Measurements from ENCODE around the gene FAM180A.
"Not testable (repeated sequence)": the region's sequence is repeated elsewhere in the genome, so short reads cannot be mapped to it uniquely, and the experiment has no call there.

The FAM180A gene

DNA sequence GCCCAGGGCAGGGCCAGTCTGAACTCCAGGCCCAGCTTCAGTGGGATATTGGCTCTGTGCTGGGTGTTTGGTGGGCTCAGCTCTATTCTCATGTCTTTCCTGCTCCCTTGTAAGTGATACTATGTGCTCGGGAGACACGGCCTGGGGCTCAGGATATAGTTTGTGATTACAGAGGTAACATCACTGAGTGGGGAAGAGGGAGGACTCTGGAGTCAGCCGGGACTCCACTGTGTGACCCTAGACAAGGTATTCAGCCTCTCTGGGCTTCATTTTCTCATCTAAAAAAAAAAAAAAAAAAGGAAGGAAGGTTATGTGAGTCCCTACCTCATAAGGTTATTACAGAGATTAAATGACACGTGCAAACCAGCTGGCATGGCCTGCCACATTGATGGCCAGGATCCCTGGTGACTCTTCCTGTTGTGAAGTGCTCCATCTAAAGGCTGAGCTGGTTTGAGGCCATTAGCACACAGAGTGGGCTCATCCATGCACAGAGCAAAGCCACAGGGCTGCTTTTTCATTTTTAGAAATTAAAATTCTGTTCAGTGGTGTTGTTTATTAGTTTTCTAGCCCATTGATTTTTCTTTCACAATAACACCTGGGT, 36.3 kb downstream of the FAM180A start:
- DNase-seq: no peak

DNA sequence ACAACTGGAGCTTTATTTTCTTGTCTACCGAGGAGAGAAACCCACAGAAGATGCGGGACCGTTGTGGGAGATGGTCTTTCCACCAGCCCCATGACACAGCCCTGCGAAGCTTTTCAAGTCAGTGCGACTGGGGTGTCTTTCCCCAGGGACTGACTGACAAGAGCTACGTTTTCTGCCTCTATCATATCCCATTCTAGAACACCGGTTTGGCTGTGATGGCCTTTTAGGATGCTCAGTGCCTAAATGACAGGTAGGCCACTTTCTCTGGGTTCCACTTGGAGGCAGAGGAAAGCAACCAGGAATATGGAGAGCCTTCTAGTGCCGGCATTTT, 37.5 kb downstream of the FAM180A start:
- no peak for DNase-seq

- DNase-seq: no peak
Measured at GRCh38 chr7:135710417-135711138, 38.0 kb downstream of the FAM180A start.

GRCh38 chr7:135709508-135709907, 39.1 kb downstream of the FAM180A start:
- DNase-seq: no peak

DNA sequence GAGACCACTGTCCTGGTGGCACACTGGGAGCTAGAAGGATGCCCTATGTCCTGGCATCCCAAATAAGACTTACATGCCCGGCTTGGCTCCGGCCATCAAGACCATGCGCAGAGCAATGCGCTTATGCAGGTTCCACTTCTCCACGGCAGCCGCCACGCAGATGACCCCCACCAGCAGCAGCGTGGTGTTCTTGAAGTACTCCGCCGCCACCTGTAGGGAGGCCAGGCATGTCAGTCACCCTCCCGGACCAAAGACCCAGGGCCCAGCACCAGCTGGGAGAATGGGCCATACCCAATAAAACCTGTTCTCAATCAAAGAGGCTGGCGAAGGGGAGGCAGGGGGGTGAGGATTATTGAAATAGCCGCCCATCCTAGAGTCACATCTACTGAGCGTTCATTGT, 40.6 kb downstream of the FAM180A start:
- no peak for DNase-seq

- no peak for DNase-seq
Measured at GRCh38 chr7:135707570-135707966, 41.0 kb downstream of the FAM180A start.

- DNase-seq: no peak
Measured at GRCh38 chr7:135706858-135707569, 41.6 kb downstream of the FAM180A start.

DNA sequence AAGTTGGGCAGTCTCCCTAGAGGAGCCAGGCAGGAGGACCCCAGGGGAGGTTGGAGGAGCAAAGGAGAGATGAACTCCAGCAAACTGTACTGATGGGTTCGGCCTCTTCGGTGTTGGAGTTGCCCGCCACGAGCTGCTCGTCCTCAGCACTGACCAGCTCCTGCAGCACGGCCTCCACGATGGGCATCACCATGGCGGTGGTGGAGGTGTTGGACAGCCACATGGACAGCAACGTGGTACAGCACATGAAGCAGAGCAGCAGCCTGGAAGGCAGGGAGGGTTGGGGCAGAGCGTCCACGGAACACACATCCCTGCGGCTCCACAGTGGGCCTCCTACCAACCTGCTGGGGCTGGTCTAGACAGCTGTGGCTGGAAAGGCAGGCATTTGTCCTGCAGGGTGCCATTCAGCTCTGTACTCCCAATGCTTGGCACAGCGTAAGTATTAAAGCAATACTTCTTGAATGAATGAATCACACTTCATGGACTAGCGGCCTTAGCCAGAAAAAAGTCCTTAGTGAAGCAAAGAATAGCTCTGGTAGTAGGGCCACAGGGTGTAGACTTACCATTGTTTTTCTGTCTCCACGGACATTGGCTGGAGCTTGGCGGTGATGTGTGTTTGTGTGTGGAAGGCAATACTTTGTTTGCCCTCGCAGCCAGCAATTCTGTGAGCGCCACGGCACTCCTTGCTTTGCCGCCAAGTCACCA, 42.4 kb downstream of the FAM180A start:
- no peak for DNase-seq

DNA sequence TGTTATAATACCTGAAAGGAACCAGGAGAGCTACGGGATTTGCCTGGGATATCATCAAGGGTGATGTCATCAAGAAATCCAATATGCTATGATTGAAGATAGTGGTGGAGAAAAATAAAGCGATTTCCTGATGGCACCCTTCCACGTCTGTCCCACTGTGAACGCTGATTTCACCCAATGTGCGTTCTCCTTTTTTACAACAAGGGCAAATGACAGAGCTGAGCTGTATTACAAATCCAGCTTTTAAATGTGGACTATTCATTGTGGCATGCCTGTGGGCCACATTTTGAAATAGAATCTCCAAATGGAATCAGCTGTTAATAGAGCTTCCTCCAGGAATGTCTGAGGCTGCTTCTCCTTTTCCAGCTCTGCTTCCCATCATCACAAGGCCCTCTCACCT, 43.9 kb downstream of the FAM180A start:
- DNase-seq: no peak

GRCh38 chr7:135704074-135704473, 44.5 kb downstream of the FAM180A start:
- DNase-seq: no peak

DNA sequence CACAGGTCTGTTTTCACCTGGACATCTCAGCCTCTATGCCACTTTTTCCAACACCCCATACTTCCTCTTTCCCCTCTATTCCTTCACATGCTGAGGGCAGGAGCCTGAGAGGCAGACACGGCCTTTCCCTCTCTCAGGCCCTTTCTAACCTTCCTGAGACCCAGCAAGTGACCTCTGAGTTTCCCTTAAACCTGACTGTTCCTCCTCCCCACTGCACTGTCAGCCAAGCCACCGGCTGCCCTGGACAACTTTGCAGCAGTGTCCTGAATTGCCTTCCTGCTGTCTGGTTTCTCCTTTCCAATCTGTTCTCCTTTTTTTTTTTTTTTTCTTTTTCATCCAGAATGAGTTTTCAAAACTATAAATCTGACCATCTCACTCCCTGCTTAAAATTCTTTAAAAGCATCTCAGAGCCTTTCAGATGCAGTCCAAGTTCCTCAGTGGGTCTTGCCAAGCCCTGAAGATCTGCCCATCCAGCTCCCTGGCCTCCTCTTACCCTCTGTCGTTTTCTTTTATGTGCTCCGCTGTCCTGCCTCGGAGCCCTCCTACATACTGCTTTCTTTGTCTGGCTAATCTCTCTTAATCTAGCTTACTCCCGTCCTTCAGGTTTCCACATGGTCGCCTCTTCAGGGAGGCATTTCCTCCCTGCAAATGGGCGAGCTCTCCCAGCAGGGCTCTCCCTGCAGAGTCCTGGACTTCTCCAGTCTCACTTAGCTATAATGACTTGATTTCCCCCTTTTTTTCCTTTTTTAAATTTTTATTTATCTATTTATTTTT, 51.1 kb downstream of the FAM180A start:
- no peak for DNase-seq

DNA sequence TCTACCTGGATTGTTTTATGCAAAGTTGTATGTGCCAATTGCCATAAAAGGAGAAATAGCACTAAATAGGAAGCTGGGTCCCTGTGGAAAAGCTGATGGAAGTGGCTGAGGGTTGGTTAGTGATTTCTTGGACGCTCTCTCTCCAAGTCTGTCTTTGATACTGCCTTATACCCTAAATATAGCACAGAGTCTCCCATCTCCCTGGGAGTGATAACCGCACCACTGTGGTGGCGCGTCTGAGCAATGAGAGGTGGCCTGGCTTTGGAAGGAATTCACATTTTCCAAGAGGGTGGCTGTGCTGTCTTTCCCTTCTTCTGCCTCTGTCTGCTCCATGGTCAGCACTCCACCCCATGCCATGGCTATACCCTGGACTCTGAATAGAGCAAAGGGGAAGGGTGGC, 55.1 kb downstream of the FAM180A start:
- DNase-seq: no peak

DNA sequence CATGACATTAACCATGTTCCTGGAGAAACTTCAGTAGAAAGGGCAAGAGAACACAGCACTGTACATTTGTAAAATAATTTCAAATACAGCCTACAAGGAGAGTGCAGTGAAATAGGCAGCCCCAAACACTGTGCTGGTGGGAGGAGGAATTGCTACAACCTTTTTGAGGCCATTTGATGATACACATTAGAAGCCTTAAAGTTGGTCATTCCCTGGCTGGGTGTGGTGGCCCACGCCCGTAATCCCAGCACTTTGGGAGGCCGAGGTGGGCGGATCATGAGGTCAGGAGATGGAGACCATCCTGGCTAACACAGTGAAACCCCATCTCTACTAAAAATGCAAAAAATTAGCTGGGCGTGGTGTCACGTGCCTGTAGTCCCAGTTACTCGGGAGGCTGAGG, 56.0 kb downstream of the FAM180A start:
- DNase-seq: not testable (repeated sequence)

DNA sequence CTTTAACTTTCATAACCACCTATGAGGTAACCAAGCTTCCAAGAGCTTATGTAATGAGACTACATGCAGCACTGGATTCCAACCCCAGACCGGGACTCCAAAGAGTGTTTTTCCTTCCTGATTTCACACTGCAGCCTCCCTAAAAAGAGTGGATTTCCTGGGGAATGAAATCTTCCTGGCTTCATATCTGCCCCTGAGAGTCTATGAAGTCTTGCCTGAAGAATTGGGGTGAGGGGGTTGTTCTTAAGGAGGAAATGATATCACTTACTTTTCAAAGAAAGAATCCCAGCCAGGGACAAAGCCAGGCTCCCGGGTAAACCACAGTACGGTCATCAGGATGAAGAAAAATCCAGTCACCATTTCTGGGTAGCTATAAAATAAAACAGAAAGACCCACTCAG, 56.6 kb downstream of the FAM180A start:
- DNase-seq: no peak

GRCh38 chr7:135690566-135690965, 58.0 kb downstream of the FAM180A start:
- no peak for DNase-seq

DNA sequence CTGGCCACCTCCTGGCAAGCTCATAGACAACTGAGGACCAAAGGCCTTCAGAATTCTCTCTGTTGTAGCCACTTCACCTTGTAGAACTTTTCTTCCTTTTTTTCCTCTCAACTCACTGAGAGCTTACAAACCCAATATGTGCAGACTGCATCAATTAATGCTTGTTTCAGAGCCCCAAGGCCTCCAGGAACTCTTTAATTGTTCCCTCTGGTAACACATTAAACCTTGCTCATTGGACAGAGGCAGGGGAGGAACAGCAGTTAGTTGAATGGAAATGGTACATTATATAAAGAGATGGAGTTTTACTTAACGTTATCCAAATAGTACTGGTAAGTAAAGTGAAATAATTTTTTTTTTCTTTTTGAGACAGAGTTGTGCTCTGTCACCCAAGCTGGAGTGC, 61.1 kb downstream of the FAM180A start:
- no peak for DNase-seq

DNA sequence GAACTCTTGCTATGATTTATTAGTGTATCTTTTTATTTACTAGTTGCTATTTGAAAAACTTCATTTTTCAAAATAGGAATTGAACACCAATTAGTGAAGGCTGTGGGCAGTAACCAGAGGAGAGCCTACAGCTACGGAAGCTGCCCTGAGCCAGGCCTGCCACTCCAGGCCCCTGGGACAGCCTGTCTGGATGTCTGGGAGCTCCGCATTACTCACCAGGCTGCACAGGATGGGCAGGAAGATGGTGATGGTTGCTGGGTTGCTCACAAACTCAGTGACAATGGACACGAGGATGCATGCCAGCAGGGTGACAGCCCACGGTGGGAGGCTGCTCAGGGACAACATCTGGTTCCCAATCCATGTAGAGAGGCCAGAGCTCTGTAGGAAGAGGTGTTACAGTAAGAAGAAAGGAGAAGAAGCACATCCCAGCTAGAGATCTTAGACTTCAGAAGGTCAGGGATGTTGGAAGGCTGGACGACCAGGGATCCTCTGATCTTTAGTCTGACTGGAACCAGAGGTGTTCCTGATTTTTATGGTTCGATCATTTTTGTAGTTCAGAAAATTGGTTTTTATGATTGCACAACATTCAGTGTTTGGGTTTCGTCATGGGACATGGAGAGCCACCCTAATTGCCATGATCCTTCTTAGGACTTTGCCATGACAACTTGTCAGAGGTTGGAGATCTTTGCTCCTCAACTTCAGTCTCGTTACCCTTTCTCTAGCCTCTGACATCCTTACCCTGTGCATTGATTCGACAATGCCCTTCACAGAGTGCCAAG, 63.1 kb downstream of the FAM180A start:
- DNase-seq: no peak

GRCh38 chr7:135684699-135685098, 63.9 kb downstream of the FAM180A start:
- no peak for DNase-seq

DNA sequence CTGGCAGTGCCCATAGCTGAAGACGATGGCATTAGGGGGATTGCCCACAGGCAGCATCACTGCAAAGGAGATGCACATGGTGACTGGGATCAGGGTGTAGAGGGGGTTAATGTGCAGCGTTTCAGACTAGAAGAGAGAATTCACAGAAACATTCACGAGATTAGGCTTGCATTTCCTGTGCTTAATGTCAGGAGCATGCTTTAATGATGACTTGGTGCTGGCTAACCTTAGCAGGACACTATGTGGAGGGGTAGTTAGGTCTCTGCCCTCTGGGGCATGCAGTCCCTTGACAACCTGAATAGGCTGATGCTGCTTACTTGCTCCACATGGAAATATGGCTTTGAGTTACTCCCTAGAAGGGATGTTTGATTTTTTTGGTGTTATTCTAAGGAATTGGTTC, 64.5 kb downstream of the FAM180A start:
- no peak for DNase-seq

GRCh38 chr7:135683609-135684008, 65.0 kb downstream of the FAM180A start:
- no peak for DNase-seq

- no peak for DNase-seq
Measured at GRCh38 chr7:135682191-135682590, 66.4 kb downstream of the FAM180A start.

DNA sequence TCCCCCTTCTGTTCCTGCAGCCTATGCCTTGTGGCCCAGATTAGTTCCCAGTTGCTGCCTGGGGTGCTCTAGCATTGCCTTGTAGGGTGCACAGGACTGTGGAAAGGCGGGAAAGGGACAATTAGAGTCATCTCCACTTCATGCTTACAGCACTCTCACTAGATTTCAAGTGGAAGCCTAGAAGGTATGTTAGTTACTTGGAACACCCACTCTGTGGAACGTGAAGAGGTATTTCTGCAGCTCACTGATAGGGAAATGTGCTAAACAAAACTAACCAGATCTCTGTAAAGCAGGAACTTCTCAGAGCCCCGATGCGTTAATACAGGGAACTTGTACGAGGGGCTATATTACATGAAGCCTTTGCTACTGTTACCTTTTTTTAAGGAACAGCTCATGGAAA, 66.9 kb downstream of the FAM180A start:
- DNase-seq: no peak
